Smooth muscle cell (in vitro differentiated cells): ENCODE results near the gene IGF1R. TPM values are rescaled to one million over a fixed set of nuclear protein-coding genes. Genes with fewer than 3 reads are reported as not detected.
A peak's percentile ranks its signal among the peaks of the same experiment; 100 is the strongest.

Experiments
- DNase-seq: peaks from one replicate; lab custom pipeline; 2025; ENCODE audit not compliant: unreplicated experiment; lab: John Stamatoyannopoulos, UW
- H2AFZ ChIP-seq: fragments of 200-600 bp; sonication (generic); 2 replicates; pipeline ENCODE4 v1.6.0; 2016; ENCODE audit warnings: antibody characterized with exemption, low read depth, mild to moderate bottlenecking
- H3F3A ChIP-seq: fragments of 200-600 bp; sonication (generic); 2 replicates; pipeline ENCODE4 v1.6.0; 2017; ENCODE audit warnings: antibody characterized with exemption, low read depth
- H3K27ac ChIP-seq: fragments of 200-600 bp; sonication (generic); 2 replicates; pipeline ENCODE4 v1.5.1; 2016; ENCODE audit warnings: low read depth, mild to moderate bottlenecking
- H3K27me3 ChIP-seq: fragments of 200-600 bp; sonication (generic); 2 replicates; pipeline ENCODE4 v1.6.1; 2016; ENCODE audit warnings: low read depth, mild to moderate bottlenecking
- H3K36me3 ChIP-seq: fragments of 200-600 bp; sonication (generic); 2 replicates; pipeline ENCODE4 v1.5.1; 2016; ENCODE audit warnings: low read depth
- H3K4me1 ChIP-seq: fragments of 200-600 bp; sonication (generic); 2 replicates; pipeline ENCODE4 v1.5.1; 2016; ENCODE audit warnings: low read depth
- H3K4me2 ChIP-seq: fragments of 200-600 bp; sonication (generic); 2 replicates; pipeline ENCODE4 v1.6.0; 2016; ENCODE audit warnings: mild to moderate bottlenecking
- H3K4me3 ChIP-seq: fragments of 200-600 bp; sonication (generic); 2 replicates; pipeline ENCODE4 v1.5.1; 2016; ENCODE audit warnings: mild to moderate bottlenecking
- H3K79me2 ChIP-seq: fragments of 200-600 bp; sonication (generic); 2 replicates; pipeline ENCODE4 v1.6.0; 2016; ENCODE audit warnings: low read depth, mild to moderate bottlenecking
- H3K9ac ChIP-seq: fragments of 200-600 bp; sonication (generic); 2 replicates; pipeline ENCODE4 v1.6.0; 2016; ENCODE audit warnings: low read depth
- H3K9me3 ChIP-seq: fragments of 200-600 bp; sonication (generic); replicated peaks from 2 replicates; pipeline ENCODE4 v1.5.1; 2016; ENCODE audit warnings: low read depth
- H4K20me1 ChIP-seq: fragments of 200-600 bp; sonication (generic); 2 replicates; pipeline ENCODE4 v1.6.0; 2016; ENCODE audit warnings: low read depth
- CTCF ChIP-seq: fragments of 200-600 bp; sonication (generic); IDR thresholded peaks from 2 replicates; pipeline ENCODE4 v1.5.1; 2017; ENCODE audit warnings: borderline replicate concordance, mild to moderate bottlenecking, antibody characterized with exemption; ENCODE audit not compliant: insufficient read depth, poor library complexity, severe bottlenecking
- WGBS: methylation state at CpG from one replicate; pipeline ENCODE4 v1.1.7; 2016; ENCODE audit warnings: low lambda C conversion rate; 5-methylcytosine and 5-hydroxymethylcytosine counted together
- polyA plus RNA-seq: library from polyadenylated mRNA; unstranded; fragments of >200 nt; fragmentation: Nextera tagmentation; extraction: Ambion mirVana; gene quantifications from 2 replicates; pipeline ENCODE4 v1.2.1, GENCODE V29; 2016
- total RNA-seq: library from RNA; depleted of rRNA; stranded (reverse); fragments of >200 nt; gene quantifications from 2 replicates; pipeline ENCODE4 v1.2.3, GENCODE V29; 2014

The IGF1R gene
- total and polyA plus RNA-seq, 2 experiments from 2014 or later = 14.0 to 70.2 TPM

- H3K4me3 ChIP-seq = no peak overlapping the region
- no peak for DNase-seq
- H3K4me1 ChIP-seq = peaks cover 4% of the 10 kb centered on the region
- H3K36me3 ChIP-seq = no peaks in the 10 kb centered on the region
- H3K27me3 ChIP-seq = no peaks in the 10 kb centered on the region
- TF ChIP-seq CTCF = no peak
- H3K4me2 ChIP-seq = no peak overlapping the region
- 65% methylated on average over 4 of the region's 6 CpGs for WGBS
- no peak overlapping the region for H2AFZ ChIP-seq
- H3K79me2 ChIP-seq = peaks cover 73% of the 10 kb centered on the region
- no peak overlapping the region for H3K27ac ChIP-seq
- no peak overlapping the region for H3K9ac ChIP-seq
- peaks cover 79% of the 10 kb centered on the region for H4K20me1 ChIP-seq
- H3K9me3 ChIP-seq = no peaks in the 10 kb centered on the region
- H3F3A ChIP-seq = no peaks in the 10 kb centered on the region
Observed at GRCh38 chr15:98845138-98845884, 197.0 kb downstream of the IGF1R start.

DNA sequence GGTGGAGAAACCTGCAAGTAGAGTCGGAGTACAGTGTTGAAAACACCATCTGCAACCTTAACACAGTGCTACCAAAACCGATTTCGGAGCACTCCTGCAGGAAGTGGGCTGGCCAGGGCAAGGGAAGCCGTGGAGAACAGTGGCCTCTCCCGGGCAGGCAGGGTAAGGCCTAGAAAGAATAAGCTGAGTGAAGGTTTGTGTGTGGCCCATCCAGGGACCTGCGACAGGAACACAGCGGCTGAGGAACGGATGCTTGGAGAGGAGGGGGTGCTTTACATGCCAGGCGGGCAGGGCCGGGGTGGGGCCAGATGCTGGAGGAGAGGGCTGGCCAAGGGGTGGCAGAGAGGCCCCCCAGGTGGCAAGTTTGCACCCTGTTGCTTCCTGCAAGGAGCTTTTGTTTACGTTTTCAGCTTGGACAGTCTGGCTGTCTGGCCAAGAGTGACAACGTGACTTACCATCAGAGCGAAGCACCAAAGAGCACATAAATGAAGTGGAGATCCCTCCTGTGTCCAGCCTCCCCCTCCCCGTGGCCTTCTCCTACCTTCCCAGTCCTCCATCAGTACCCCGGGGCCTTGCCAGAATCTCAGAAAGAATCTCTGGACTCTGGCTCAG is 202.7 kb downstream of the IGF1R start:
- Histone ChIP-seq H3K27ac (peak overlapping the region; percentile 69), H3K79me2 (peaks cover 73% of the 10 kb centered on the region), H3K27me3 (no peaks in the 10 kb centered on the region), H2AFZ (no peak overlapping the region), H3K4me3 (no peak overlapping the region), H3F3A (peaks cover 16% of the 10 kb centered on the region), H3K9ac (no peak overlapping the region), H3K36me3 (no peaks in the 10 kb centered on the region), H3K9me3 (no peaks in the 10 kb centered on the region), H3K4me2 (peak overlapping the region; percentile 92), H3K4me1 (peaks cover 34% of the 10 kb centered on the region), H4K20me1 (peaks cover 69% of the 10 kb centered on the region)
- WGBS = 22% methylated on average over 15 of the region's 15 CpGs
- DNase-seq = peak; percentile 15
- peak; percentile 63 for TF ChIP-seq CTCF

DNA sequence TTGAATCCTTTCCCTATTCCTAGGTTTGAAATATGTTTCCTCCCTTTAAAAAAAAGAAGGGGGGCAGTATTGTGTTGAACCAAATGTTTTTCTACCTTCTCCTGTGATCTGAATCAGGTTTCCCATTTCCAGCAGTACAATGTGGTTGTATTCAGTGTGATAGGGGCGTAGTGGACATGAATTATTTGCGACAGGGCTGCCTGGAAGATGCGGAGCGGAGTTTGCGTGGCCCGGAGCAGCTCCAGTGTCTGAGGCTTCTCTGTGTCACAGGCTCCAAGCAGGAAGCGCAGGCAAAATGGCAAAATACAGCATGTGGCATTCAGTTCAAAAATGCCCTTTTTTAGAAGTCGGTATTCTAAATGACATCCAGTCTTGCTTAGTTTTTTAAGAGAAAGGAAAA is 204.8 kb downstream of the IGF1R start:
- no peak for TF ChIP-seq CTCF
- Histone ChIP-seq H3K4me1 (peaks cover 51% of the 10 kb centered on the region), H3K9ac (peak overlapping the region; percentile 14), H3K36me3 (no peaks in the 10 kb centered on the region), H3K9me3 (no peaks in the 10 kb centered on the region), H3F3A (peaks cover 26% of the 10 kb centered on the region), H3K27ac (peak overlapping the region; percentile 66), H4K20me1 (peaks cover 58% of the 10 kb centered on the region), H3K4me2 (peak overlapping the region; percentile 92), H2AFZ (peak overlapping the region; percentile 6), H3K27me3 (no peaks in the 10 kb centered on the region), H3K79me2 (peaks cover 73% of the 10 kb centered on the region), H3K4me3 (peak overlapping the region; percentile 69)
- peak; percentile 18 for DNase-seq
- 3% methylated on average over 8 of the region's 8 CpGs for WGBS
